ACC112 (cell line): Measurements from ENCODE around the gene KLK3.

Experiments
- H2AFZ ChIP-seq: fragments of 200-600 bp; sonication (generic); one replicate; pipeline ENCODE4 v1.6.0; 2017; ENCODE audit warnings: antibody characterized with exemption, low read length; ENCODE audit not compliant: unreplicated experiment
- H3K27ac ChIP-seq: fragments of 200-600 bp; sonication (generic); 2 replicates; pipeline ENCODE4 v1.5.1; 2014; ENCODE audit warnings: low read depth, mild to moderate bottlenecking, antibody characterized with exemption, low read length, moderate library complexity
- H3K27me3 ChIP-seq: fragments of 200-600 bp; sonication (generic); 2 replicates; pipeline ENCODE4 v1.6.1; 2014; ENCODE audit warnings: mild to moderate bottlenecking, antibody characterized with exemption, low read length, moderate library complexity, mixed read lengths; ENCODE audit not compliant: insufficient read depth
- H3K36me3 ChIP-seq: fragments of 200-600 bp; sonication (generic); 2 replicates; pipeline ENCODE4 v1.6.1; 2016; ENCODE audit warnings: mild to moderate bottlenecking, antibody characterized with exemption, low read length, moderate library complexity, mixed read lengths; ENCODE audit not compliant: insufficient read depth
- H3K4me1 ChIP-seq: fragments of 200-600 bp; sonication (generic); one replicate; pipeline ENCODE4 v1.6.1; 2016; ENCODE audit warnings: low read length, mixed read lengths; ENCODE audit not compliant: insufficient read depth, unreplicated experiment, control insufficient read depth
- H3K4me3 ChIP-seq: fragments of 200-600 bp; sonication (generic); 2 replicates; pipeline ENCODE4 v1.5.1; 2014; ENCODE audit warnings: mild to moderate bottlenecking, low read depth, low read length
- H3K79me2 ChIP-seq: fragments of 200-600 bp; sonication (generic); one replicate; pipeline ENCODE4 v1.6.0; 2016; ENCODE audit warnings: low read length; ENCODE audit not compliant: control insufficient read depth, unreplicated experiment, insufficient read depth

The KLK3 gene

DNA sequence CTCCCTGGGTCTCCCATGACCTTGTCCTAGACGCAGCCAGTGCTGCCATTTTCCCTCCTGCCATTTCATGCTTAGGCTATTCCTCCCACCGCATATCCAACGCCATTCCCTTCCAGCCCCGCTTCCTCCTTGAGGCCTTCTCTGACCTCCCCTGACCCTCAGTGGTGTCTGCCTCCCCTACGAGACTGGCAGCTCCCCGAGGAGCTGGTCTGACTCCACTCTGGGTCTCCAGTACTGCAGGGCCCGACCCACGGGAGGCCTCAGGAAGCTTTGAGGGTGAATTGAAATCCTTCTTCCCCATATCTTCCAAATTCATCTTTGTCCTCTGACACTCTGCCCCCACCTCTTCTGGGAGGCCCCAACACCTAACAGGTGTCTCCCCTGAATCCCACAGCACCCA is 22.0 kb upstream of the KLK3 start:
- peaks cover 10% of the 10 kb centered on the region for H3K27me3 ChIP-seq
- H3K79me2 ChIP-seq, result no peaks in the 10 kb centered on the region
- H3K36me3 ChIP-seq, result no peaks in the 10 kb centered on the region
- no peak overlapping the region for H3K27ac ChIP-seq
- H2AFZ ChIP-seq, result no peak overlapping the region
- no peak overlapping the region for H3K4me3 ChIP-seq
- H3K4me1 ChIP-seq, result no peaks in the 10 kb centered on the region

DNA sequence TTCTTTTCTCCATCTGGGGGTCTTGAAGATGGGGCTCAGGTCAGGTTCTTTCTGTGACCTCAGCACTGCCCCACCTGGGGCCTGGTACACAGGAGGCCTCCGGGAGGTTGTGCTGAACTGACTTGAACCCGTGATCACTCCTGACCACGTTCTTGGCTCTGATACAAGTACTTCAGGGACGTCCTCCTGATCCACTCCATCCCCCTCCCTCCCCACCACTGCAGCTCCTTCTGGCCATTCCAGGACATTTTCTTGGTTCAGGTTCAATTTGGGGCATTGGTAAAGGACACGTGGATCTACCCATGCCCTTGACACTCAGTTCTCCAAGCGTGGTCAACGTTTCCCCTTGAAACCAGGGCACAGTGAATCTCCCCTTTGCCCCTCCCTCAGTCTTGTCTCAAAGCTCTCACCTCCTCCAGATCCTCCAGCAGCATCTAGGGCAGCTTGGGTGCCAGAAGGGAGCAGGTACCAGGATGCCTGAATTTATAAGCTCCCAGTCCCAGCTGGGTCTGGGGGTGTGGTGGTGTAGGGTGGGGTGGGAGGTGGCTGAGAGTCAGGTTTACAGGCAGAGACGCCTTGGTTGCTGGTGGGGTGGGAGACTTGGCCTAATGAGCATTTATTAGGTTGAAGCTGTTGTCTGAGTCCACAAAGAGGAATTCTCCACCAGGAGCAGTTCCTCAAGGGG is 21.5 kb upstream of the KLK3 start, which contains the start of gene KLK15:
TSS of gene KLK15 (minus strand) at position 458 of the 685 bp plus-strand sequence. CDS start 2,082 bp downstream, outside the sequence.
- H2AFZ ChIP-seq, result no peak within 1 kb of the TSS
- no peak within 1 kb of the TSS for H3K27ac ChIP-seq
- peaks cover 10% of the 10 kb centered on the region for H3K27me3 ChIP-seq
- no peaks in the 10 kb centered on the region for H3K36me3 ChIP-seq
- no peaks in the 10 kb centered on the region for H3K79me2 ChIP-seq
- H3K4me3 ChIP-seq, result no peak within 1 kb of the TSS
- no peaks in the 10 kb centered on the region for H3K4me1 ChIP-seq

DNA sequence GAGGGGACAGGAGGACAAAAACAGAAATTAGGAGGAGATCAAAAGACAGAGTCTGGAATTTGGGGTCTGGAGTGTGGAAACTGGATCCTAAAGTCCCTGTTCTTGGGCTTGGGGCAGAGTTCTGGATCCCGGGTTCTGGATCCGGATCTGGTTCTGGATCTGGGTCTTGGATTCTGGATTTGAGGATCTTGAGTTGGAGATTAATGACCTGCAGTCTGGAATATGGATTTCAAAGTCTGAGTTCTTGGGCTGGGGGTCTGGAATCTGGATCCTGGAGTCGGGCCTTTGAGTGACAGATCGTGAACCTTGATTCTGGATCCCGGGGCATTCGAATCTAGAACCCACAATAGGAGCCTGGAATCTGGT is 20.9 kb upstream of the KLK3 start:
- Histone ChIP-seq H3K4me3 (no peak overlapping the region), H2AFZ (no peak overlapping the region), H3K27me3 (peaks cover 10% of the 10 kb centered on the region), H3K4me1 (no peaks in the 10 kb centered on the region), H3K79me2 (no peaks in the 10 kb centered on the region), H3K36me3 (no peaks in the 10 kb centered on the region), H3K27ac (no peak overlapping the region)

- no peak overlapping the region for H3K27ac ChIP-seq
- peak overlapping the region; percentile 77 for H3K4me3 ChIP-seq
- H3K79me2 ChIP-seq, result no peaks in the 10 kb centered on the region
- H3K27me3 ChIP-seq, result peaks cover 10% of the 10 kb centered on the region
- no peaks in the 10 kb centered on the region for H3K36me3 ChIP-seq
- peak overlapping the region; percentile 82 for H2AFZ ChIP-seq
- no peaks in the 10 kb centered on the region for H3K4me1 ChIP-seq
These were observed 19.5 kb upstream of the KLK3 start for GRCh38 chr19:50835103-50835784.

GRCh38 chr19:50835785-50836542 is 18.8 kb upstream of the KLK3 start:
- Histone ChIP-seq H3K27ac (no peak overlapping the region), H3K79me2 (no peaks in the 10 kb centered on the region), H3K27me3 (peaks cover 10% of the 10 kb centered on the region), H3K36me3 (no peaks in the 10 kb centered on the region), H2AFZ (peak overlapping the region; percentile 82), H3K4me3 (peak overlapping the region; percentile 77), H3K4me1 (no peaks in the 10 kb centered on the region)

- Histone ChIP-seq H3K4me3 (peak overlapping the region; percentile 77; the same call in 1 of the 2 replicates), H2AFZ (no peak overlapping the region), H3K27ac (no peak overlapping the region)
These were observed 18.0 kb upstream of the KLK3 start for GRCh38 chr19:50836543-50837195.

DNA sequence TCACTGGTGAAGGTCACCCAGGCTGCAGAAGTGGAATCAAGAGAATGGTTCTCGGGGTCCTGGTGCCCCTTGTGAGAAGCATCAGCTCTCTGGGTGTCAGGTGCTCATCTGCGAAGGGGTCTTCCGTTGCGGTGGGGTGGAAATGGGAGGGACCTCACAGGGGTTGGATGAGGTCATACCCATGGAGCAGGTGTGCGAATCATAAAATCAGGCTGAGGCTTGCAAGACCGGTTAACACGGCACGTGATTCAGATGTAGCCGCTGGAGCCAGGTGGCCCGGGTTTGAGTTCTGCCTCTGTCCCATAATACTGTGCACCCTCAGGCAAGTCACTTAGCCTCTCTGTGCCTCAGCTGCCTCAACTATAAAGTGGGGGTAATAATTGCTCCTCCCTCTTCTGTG is 17.4 kb upstream of the KLK3 start:
- Histone ChIP-seq H3K36me3 (no peaks in the 10 kb centered on the region), H3K4me1 (no peaks in the 10 kb centered on the region), H3K79me2 (no peaks in the 10 kb centered on the region), H2AFZ (no peak overlapping the region), H3K27me3 (peaks cover 10% of the 10 kb centered on the region), H3K4me3 (no peak overlapping the region), H3K27ac (no peak overlapping the region)

More at GRCh38 chr19:50836543-50837195, 18.0 kb upstream of the KLK3 start:
- Histone ChIP-seq H3K4me1 (no peaks in the 10 kb centered on the region), H3K79me2 (no peaks in the 10 kb centered on the region), H3K27me3 (peaks cover 10% of the 10 kb centered on the region), H3K36me3 (no peaks in the 10 kb centered on the region)

DNA sequence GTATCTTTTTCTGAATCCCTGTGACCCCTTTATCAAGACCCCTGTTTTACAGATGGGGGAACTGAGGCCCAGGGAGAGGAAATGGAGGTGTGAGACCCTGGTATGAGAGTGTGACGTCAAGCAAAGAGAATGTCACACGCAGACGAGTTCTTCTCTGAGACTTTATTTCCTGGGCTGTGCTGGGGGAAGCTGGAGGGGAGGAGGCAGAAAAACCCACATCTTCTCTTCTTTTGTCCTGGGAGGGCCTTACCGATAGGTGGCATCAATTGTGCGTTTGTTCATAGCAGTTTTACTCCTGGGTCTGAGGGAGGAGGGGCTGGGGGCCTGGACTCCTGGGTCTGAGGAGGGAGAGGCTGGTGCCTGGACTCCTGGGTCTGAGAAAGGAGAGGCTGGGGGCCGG is 16.5 kb upstream of the KLK3 start:
- Histone ChIP-seq H3K36me3 (no peaks in the 10 kb centered on the region), H3K4me1 (no peaks in the 10 kb centered on the region), H3K27me3 (peaks cover 10% of the 10 kb centered on the region), H3K27ac (no peak overlapping the region), H2AFZ (no peak overlapping the region), H3K4me3 (no peak overlapping the region), H3K79me2 (no peaks in the 10 kb centered on the region)

GRCh38 chr19:50839712-50840655 is 14.7 kb upstream of the KLK3 start:
- no peaks in the 10 kb centered on the region for H3K79me2 ChIP-seq
- H3K27ac ChIP-seq, result no peak overlapping the region
- H3K4me3 ChIP-seq, result no peak overlapping the region
- H3K4me1 ChIP-seq, result no peaks in the 10 kb centered on the region
- H3K27me3 ChIP-seq, result peaks cover 10% of the 10 kb centered on the region
- no peaks in the 10 kb centered on the region for H3K36me3 ChIP-seq
- no peak overlapping the region for H2AFZ ChIP-seq
